BLaER1 treated with 17β-estradiol and CSF1 and Interleukin-3, amounts not matched to agents 10 nM and 100 nM (cell line): ENCODE data around the gene DPY19L2.
A peak's percentile ranks its signal among the peaks of the same experiment; 100 is the strongest.
"Not testable (repeated sequence)": the region's sequence is repeated elsewhere in the genome, so short reads cannot be mapped to it uniquely, and the experiment has no call there.

Experiments used
- H3K27ac ChIP-seq, 11 experiments: shearing (Covaris generic); formaldehyde crosslinking; 2 replicates each; pipeline ENCODE4 v1.8.1; 2022
- H3K27me3 ChIP-seq, 11 experiments: shearing (Covaris generic); formaldehyde crosslinking; 2 replicates each; pipeline ENCODE4 v1.8.1; 2022
- H3K36me3 ChIP-seq, 11 experiments: shearing (Covaris generic); formaldehyde crosslinking; 2 replicates each; pipeline ENCODE4 v1.8.1; 2022
- H3K4me1 ChIP-seq, 10 experiments: shearing (Covaris generic); formaldehyde crosslinking; 2 replicates each; pipeline ENCODE4 v1.8.1; 2022
- H3K4me2 ChIP-seq, 11 experiments: shearing (Covaris generic); formaldehyde crosslinking; 2 replicates each; pipeline ENCODE4 v1.8.1; 2022
- H3K4me3 ChIP-seq, 10 experiments: shearing (Covaris generic); formaldehyde crosslinking; 2 replicates each; pipeline ENCODE4 v1.8.1; 2022
- H3K9ac ChIP-seq, 11 experiments: shearing (Covaris generic); formaldehyde crosslinking; 2 replicates each; pipeline ENCODE4 v1.8.1; 2022
- H3K9me3 ChIP-seq, 11 experiments: shearing (Covaris generic); formaldehyde crosslinking; replicated peaks in 1 of 11; 2 replicates each; pipeline ENCODE4 v1.8.1; 2022
- H4K20me1 ChIP-seq, 11 experiments: shearing (Covaris generic); formaldehyde crosslinking; 2 replicates each; pipeline ENCODE4 v1.8.1; 2022

The DPY19L2 gene

GRCh38 chr12:63643381-63644140 is 24.7 kb downstream of the DPY19L2 start:
- H4K20me1 ChIP-seq, H3K4me1 ChIP-seq, H3K9me3 ChIP-seq, H3K4me2 ChIP-seq, H3K36me3 ChIP-seq, H3K27ac ChIP-seq, H3K27me3 ChIP-seq, H3K9ac ChIP-seq, H3K4me3 ChIP-seq: not testable (repeated sequence)

- H3K4me1 ChIP-seq, H3K4me3 ChIP-seq, H3K27ac ChIP-seq: not testable (repeated sequence)
Measured at GRCh38 chr12:63624258-63624657, 44.0 kb downstream of the DPY19L2 start.

GRCh38 chr12:63615544-63615943 is 52.7 kb downstream of the DPY19L2 start:
- not testable (repeated sequence) for H3K4me2 ChIP-seq, H3K27me3 ChIP-seq, H3K4me1 ChIP-seq, H3K9me3 ChIP-seq, H3K27ac ChIP-seq, H4K20me1 ChIP-seq, H3K36me3 ChIP-seq, H3K4me3 ChIP-seq, H3K9ac ChIP-seq

More at GRCh38 chr12:63624258-63624657, 44.0 kb downstream of the DPY19L2 start:
- H3K4me2 ChIP-seq, H4K20me1 ChIP-seq, H3K9ac ChIP-seq, H3K36me3 ChIP-seq, H3K27me3 ChIP-seq, H3K9me3 ChIP-seq: not testable (repeated sequence)

GRCh38 chr12:63611285-63611684 is 57.0 kb downstream of the DPY19L2 start:
- H3K27me3 ChIP-seq, H3K36me3 ChIP-seq, H3K9me3 ChIP-seq, H3K27ac ChIP-seq, H4K20me1 ChIP-seq, H3K4me3 ChIP-seq, H3K4me2 ChIP-seq, H3K9ac ChIP-seq, H3K4me1 ChIP-seq: not testable (repeated sequence)

GRCh38 chr12:63609281-63609680 is 59.0 kb downstream of the DPY19L2 start:
- not testable (repeated sequence) for H3K4me1 ChIP-seq, H3K9me3 ChIP-seq, H3K9ac ChIP-seq, H3K36me3 ChIP-seq, H3K4me3 ChIP-seq, H3K4me2 ChIP-seq, H3K27ac ChIP-seq, H4K20me1 ChIP-seq, H3K27me3 ChIP-seq

- H3K9me3 ChIP-seq, H3K4me3 ChIP-seq, H3K4me1 ChIP-seq, H3K27ac ChIP-seq, H3K9ac ChIP-seq, H3K36me3 ChIP-seq, H4K20me1 ChIP-seq, H3K4me2 ChIP-seq, H3K27me3 ChIP-seq: not testable (repeated sequence)
Measured at GRCh38 chr12:63604985-63605384, 63.3 kb downstream of the DPY19L2 start.

DNA sequence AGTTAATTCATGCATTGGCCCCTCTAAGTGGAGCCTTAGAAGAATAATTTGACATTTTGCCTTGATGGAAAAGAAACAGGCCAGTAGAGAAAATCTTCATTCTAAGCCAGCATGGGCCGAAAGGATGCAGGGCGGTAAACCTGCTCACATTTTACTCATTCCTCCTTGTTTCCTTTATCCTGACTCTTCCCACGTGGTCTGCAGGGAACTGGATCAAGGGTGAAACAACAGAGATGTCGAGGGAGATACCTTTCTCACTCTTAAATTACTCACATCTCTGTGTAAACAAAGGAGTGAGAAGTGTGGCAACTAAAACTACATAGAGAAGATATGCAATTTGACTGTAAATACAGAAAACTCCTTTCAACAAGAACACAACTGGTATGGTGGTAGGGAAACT is 73.5 kb downstream of the DPY19L2 start:
- not testable (repeated sequence) for H3K36me3 ChIP-seq, H3K27ac ChIP-seq, H3K27me3 ChIP-seq, H4K20me1 ChIP-seq, H3K4me2 ChIP-seq, H3K9me3 ChIP-seq, H3K4me1 ChIP-seq, H3K4me3 ChIP-seq, H3K9ac ChIP-seq

DNA sequence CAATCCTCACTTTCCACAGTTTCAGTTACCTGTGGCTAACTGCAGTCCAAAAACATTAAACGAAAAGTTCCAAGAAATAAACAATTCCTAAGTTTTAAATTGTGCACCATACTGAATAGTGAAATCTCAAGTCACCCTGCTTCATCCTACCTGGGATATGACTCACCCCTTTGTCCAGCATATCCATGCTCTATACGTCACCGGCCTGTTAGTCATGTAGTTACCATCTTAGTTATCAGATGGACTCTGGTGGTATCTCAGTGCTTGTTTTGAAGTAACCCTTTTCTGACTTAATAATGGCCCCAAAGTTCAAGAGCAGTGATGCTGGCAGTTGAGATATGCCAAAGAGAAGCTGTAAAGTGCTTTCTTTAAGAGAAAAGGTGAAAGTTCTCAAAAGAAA is 83.9 kb downstream of the DPY19L2 start:
- not testable (repeated sequence) for H3K4me2 ChIP-seq, H3K36me3 ChIP-seq, H3K9me3 ChIP-seq

GRCh38 chr12:63583289-63583688 is 85.0 kb downstream of the DPY19L2 start:
- H3K9ac ChIP-seq, H3K9me3 ChIP-seq, H3K4me1 ChIP-seq, H3K27ac ChIP-seq, H3K4me3 ChIP-seq, H4K20me1 ChIP-seq, H3K36me3 ChIP-seq, H3K4me2 ChIP-seq, H3K27me3 ChIP-seq: not testable (repeated sequence)

More for the DNA sequence above, 83.9 kb downstream of the DPY19L2 start:
- not testable (repeated sequence) for H3K9ac ChIP-seq, H3K27ac ChIP-seq, H3K27me3 ChIP-seq, H3K4me3 ChIP-seq, H4K20me1 ChIP-seq, H3K4me1 ChIP-seq

- H3K9me3 ChIP-seq, H3K4me3 ChIP-seq, H3K36me3 ChIP-seq, H4K20me1 ChIP-seq, H3K9ac ChIP-seq, H3K27me3 ChIP-seq, H3K27ac ChIP-seq, H3K4me1 ChIP-seq: not testable (repeated sequence)
- H3K4me2 ChIP-seq, result peak overlapping the region in 2 of 11 experiments; percentile 38 to 46; a peak in 2 of 22 replicates
Measured at GRCh38 chr12:63577631-63578030, 90.7 kb downstream of the DPY19L2 start.

GRCh38 chr12:63572038-63572437 is 96.3 kb downstream of the DPY19L2 start:
- H3K36me3 ChIP-seq, H3K9ac ChIP-seq: not testable (repeated sequence)

DNA sequence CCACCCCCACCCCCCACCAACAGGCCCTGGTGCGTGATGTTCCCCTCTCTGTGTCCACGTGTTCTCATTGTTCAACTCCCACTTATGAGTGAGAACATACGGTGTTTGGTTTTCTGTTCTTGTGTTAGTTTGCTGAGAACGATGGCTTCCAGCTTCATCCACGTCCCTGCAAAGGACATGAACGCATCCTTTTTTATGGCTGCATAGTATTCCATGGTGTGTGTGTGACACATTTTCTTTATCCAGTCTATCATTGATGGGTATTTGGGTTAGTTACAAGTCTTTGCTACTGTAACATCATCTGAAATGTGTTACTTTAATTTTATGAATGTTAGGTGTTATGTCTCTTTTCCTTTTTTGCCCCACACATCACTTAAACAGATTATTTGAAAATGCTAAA is 109.8 kb downstream of the DPY19L2 start:
- not testable (repeated sequence) for H3K27ac ChIP-seq, H3K4me3 ChIP-seq, H4K20me1 ChIP-seq, H3K9ac ChIP-seq, H3K4me1 ChIP-seq, H3K9me3 ChIP-seq, H3K4me2 ChIP-seq, H3K27me3 ChIP-seq, H3K36me3 ChIP-seq

More at GRCh38 chr12:63572038-63572437, 96.3 kb downstream of the DPY19L2 start:
- not testable (repeated sequence) for H3K4me1 ChIP-seq, H3K9me3 ChIP-seq, H3K4me3 ChIP-seq, H4K20me1 ChIP-seq, H3K4me2 ChIP-seq, H3K27me3 ChIP-seq, H3K27ac ChIP-seq

DNA sequence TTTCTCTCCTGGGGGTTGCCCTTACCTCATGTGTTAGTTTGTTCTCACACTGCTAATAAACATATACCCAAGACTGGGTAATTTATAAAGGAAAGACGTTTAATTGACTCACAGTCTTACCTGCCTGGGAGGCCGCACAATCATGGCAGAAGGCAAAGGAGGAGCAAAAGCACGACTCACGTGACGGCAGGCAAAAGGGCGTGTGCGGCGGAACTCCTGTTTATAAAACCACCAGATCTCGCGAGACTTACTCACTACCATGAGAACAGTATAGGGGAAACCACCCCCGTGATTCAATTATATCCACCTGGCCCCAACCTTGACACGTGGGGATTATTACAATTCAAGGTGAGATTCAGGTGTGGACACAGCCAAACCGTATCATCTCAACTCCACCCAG is 116.9 kb downstream of the DPY19L2 start:
- H4K20me1 ChIP-seq, H3K9me3 ChIP-seq, H3K27me3 ChIP-seq, H3K36me3 ChIP-seq, H3K9ac ChIP-seq, H3K4me2 ChIP-seq, H3K4me1 ChIP-seq, H3K4me3 ChIP-seq, H3K27ac ChIP-seq: not testable (repeated sequence)

DNA sequence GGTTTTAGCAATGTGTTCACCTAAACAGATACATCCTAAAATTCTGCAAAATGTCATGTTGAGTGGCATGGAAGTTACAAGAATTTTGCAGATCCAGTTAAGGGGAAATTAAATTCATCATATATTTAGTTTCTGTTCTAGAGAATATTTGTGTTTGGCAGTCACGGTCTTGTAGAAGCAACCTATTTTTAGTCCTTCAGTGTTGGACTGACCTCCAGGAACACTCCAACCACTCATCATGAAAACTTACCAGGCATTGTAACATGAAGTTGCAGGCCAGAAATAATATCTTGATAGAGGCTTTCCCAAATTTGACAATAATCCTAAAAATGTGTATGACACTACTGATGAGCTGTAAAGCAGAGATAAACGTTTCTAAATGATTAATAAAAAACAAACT is 119.3 kb downstream of the DPY19L2 start:
- not testable (repeated sequence) for H4K20me1 ChIP-seq, H3K27ac ChIP-seq, H3K36me3 ChIP-seq, H3K4me1 ChIP-seq, H3K4me2 ChIP-seq, H3K27me3 ChIP-seq, H3K9ac ChIP-seq, H3K4me3 ChIP-seq, H3K9me3 ChIP-seq

GRCh38 chr12:63545298-63545916 is 122.9 kb downstream of the DPY19L2 start:
- H3K27me3 ChIP-seq, H3K9me3 ChIP-seq, H3K27ac ChIP-seq, H3K36me3 ChIP-seq, H4K20me1 ChIP-seq, H3K4me2 ChIP-seq, H3K4me1 ChIP-seq, H3K9ac ChIP-seq, H3K4me3 ChIP-seq: not testable (repeated sequence)
